Measurements from ENCODE around the gene NWD2. TPM values are rescaled to one million over a fixed set of nuclear protein-coding genes. Genes with fewer than 3 reads are reported as not detected.
"Not testable (repeated sequence)": the region's sequence is repeated elsewhere in the genome, so short reads cannot be mapped to it uniquely, and the experiment has no call there.

Gene NWD2
- total RNA-seq, 1 donor from 2014 or later = not detected

GRCh38 chr4:37388681-37389365 is 144.3 kb downstream of the NWD2 start:
- H3K4me3 Mint-ChIP-seq = no peak overlapping the region
- peaks cover 9% of the 10 kb centered on the region for H3K4me1 Mint-ChIP-seq (ENCODE audit: low read depth)
- intact Hi-C loops (cut with micrococcal nuclease) = no loop called here

GRCh38 chr4:37389366-37389765 is 144.8 kb downstream of the NWD2 start:
- H3K9me3 Mint-ChIP-seq = no peaks in the 10 kb centered on the region
- peaks cover 14% of the 10 kb centered on the region for H3K4me1 Mint-ChIP-seq (ENCODE audit: low read depth)
- DNase-seq (ENCODE audit: low spot score) = no peak
- peaks cover 2% of the 10 kb centered on the region for H3K27me3 Mint-ChIP-seq (ENCODE audit: insufficient read depth)
- intact Hi-C loops (cut with micrococcal nuclease) = no loop called here
- H3K4me3 Mint-ChIP-seq = no peak overlapping the region
- H3K36me3 Mint-ChIP-seq (ENCODE audit: low read depth) = no peaks in the 10 kb centered on the region
- no peak overlapping the region for H3K27ac Mint-ChIP-seq

More at GRCh38 chr4:37388681-37389365, 144.3 kb downstream of the NWD2 start:
- Mint-ChIP-seq H3K27me3 (ENCODE audit: insufficient read depth) (peaks cover 2% of the 10 kb centered on the region), H3K9me3 (no peaks in the 10 kb centered on the region), H3K27ac (no peak overlapping the region), H3K36me3 (ENCODE audit: low read depth) (no peaks in the 10 kb centered on the region)
- DNase-seq (ENCODE audit: low spot score) = no peak

GRCh38 chr4:37389967-37390580 is 145.5 kb downstream of the NWD2 start:
- Mint-ChIP-seq H3K4me1 (ENCODE audit: low read depth) (peaks cover 14% of the 10 kb centered on the region), H3K27ac (no peak overlapping the region), H3K9me3 (no peaks in the 10 kb centered on the region), H3K4me3 (no peak overlapping the region), H3K27me3 (ENCODE audit: insufficient read depth) (peaks cover 2% of the 10 kb centered on the region), H3K36me3 (ENCODE audit: low read depth) (no peaks in the 10 kb centered on the region)
- DNase-seq (ENCODE audit: low spot score) = no peak
- intact Hi-C loops (cut with micrococcal nuclease) = loop anchor here (1.0 to 2.0 kb wide), 3 partner anchors 975 to 1039 kb away; no protein-coding TSS in a partner anchor

- H3K4me3 Mint-ChIP-seq = no peak overlapping the region
- no peak for DNase-seq (ENCODE audit: low spot score)
- no peak overlapping the region for H3K27ac Mint-ChIP-seq
- intact Hi-C loops (cut with micrococcal nuclease) = no loop called here
- peaks cover 14% of the 10 kb centered on the region for H3K4me1 Mint-ChIP-seq (ENCODE audit: low read depth)
- no peaks in the 10 kb centered on the region for H3K9me3 Mint-ChIP-seq
- no peaks in the 10 kb centered on the region for H3K36me3 Mint-ChIP-seq (ENCODE audit: low read depth)
- H3K27me3 Mint-ChIP-seq (ENCODE audit: insufficient read depth) = peaks cover 2% of the 10 kb centered on the region
These were observed 148.1 kb downstream of the NWD2 start for GRCh38 chr4:37392521-37393255.

- intact Hi-C loops (cut with micrococcal nuclease) = no loop called here
- Mint-ChIP-seq H3K27me3 (ENCODE audit: insufficient read depth) (peaks cover 2% of the 10 kb centered on the region), H3K9me3 (no peaks in the 10 kb centered on the region), H3K4me1 (ENCODE audit: low read depth) (peaks cover 14% of the 10 kb centered on the region), H3K36me3 (ENCODE audit: low read depth) (no peaks in the 10 kb centered on the region), H3K4me3 (no peak overlapping the region), H3K27ac (no peak overlapping the region)
- no peak for DNase-seq (ENCODE audit: low spot score)
These were observed 148.8 kb downstream of the NWD2 start for GRCh38 chr4:37393321-37393720.

GRCh38 chr4:37393889-37394288 is 149.3 kb downstream of the NWD2 start:
- Mint-ChIP-seq H3K27me3 (ENCODE audit: insufficient read depth) (peaks cover under 1% of the 10 kb centered on the region), H3K36me3 (ENCODE audit: low read depth) (no peaks in the 10 kb centered on the region), H3K27ac (no peak overlapping the region), H3K4me3 (no peak overlapping the region), H3K9me3 (no peaks in the 10 kb centered on the region), H3K4me1 (ENCODE audit: low read depth) (peaks cover 14% of the 10 kb centered on the region)
- DNase-seq (ENCODE audit: low spot score) = no peak
- intact Hi-C loops (cut with micrococcal nuclease) = no loop called here

GRCh38 chr4:37397505-37397904 is 153.0 kb downstream of the NWD2 start:
- intact Hi-C loops (cut with micrococcal nuclease) = no loop called here
- no peaks in the 10 kb centered on the region for H3K36me3 Mint-ChIP-seq (ENCODE audit: low read depth)
- no peak overlapping the region for H3K27ac Mint-ChIP-seq
- DNase-seq (ENCODE audit: low spot score) = no peak
- peaks cover 26% of the 10 kb centered on the region for H3K4me1 Mint-ChIP-seq (ENCODE audit: low read depth)
- no peaks in the 10 kb centered on the region for H3K9me3 Mint-ChIP-seq
- peaks cover 2% of the 10 kb centered on the region for H3K27me3 Mint-ChIP-seq (ENCODE audit: insufficient read depth)
- H3K4me3 Mint-ChIP-seq = no peak overlapping the region

- no peak overlapping the region for H3K4me3 Mint-ChIP-seq
- peaks cover 12% of the 10 kb centered on the region for H3K4me1 Mint-ChIP-seq (ENCODE audit: low read depth)
- intact Hi-C loops (cut with micrococcal nuclease) = no loop called here
These were observed 155.8 kb downstream of the NWD2 start for GRCh38 chr4:37400241-37400881.

GRCh38 chr4:37407938-37408826 is 163.6 kb downstream of the NWD2 start:
- DNase-seq (ENCODE audit: low spot score); H3K27me3 Mint-ChIP-seq (ENCODE audit: insufficient read depth); H3K27ac Mint-ChIP-seq; H3K36me3 Mint-ChIP-seq (ENCODE audit: low read depth); intact Hi-C loops (cut with micrococcal nuclease); H3K9me3 Mint-ChIP-seq; H3K4me3 Mint-ChIP-seq; H3K4me1 Mint-ChIP-seq (ENCODE audit: low read depth): not testable (repeated sequence)

More at GRCh38 chr4:37400241-37400881, 155.8 kb downstream of the NWD2 start:
- DNase-seq (ENCODE audit: low spot score) = no peak
- no peaks in the 10 kb centered on the region for H3K9me3 Mint-ChIP-seq
- H3K27ac Mint-ChIP-seq = peak overlapping the region; percentile 15
- no peaks in the 10 kb centered on the region for H3K36me3 Mint-ChIP-seq (ENCODE audit: low read depth)
- peaks cover 5% of the 10 kb centered on the region for H3K27me3 Mint-ChIP-seq (ENCODE audit: insufficient read depth)

GRCh38 chr4:37413612-37414011 is 169.1 kb downstream of the NWD2 start:
- DNase-seq (ENCODE audit: low spot score); H3K4me3 Mint-ChIP-seq; H3K36me3 Mint-ChIP-seq (ENCODE audit: low read depth); H3K27me3 Mint-ChIP-seq (ENCODE audit: insufficient read depth); H3K4me1 Mint-ChIP-seq (ENCODE audit: low read depth); H3K9me3 Mint-ChIP-seq; intact Hi-C loops (cut with micrococcal nuclease): not testable (repeated sequence)
- peak overlapping the region; percentile 46 for H3K27ac Mint-ChIP-seq

- Mint-ChIP-seq H3K4me1 (ENCODE audit: low read depth) (no peaks in the 10 kb centered on the region), H3K4me3 (no peak overlapping the region), H3K9me3 (no peaks in the 10 kb centered on the region), H3K27me3 (ENCODE audit: insufficient read depth) (peaks cover 2% of the 10 kb centered on the region), H3K27ac (no peak overlapping the region), H3K36me3 (ENCODE audit: low read depth) (no peaks in the 10 kb centered on the region)
- no peak for DNase-seq (ENCODE audit: low spot score)
- intact Hi-C loops (cut with micrococcal nuclease) = no loop called here
These were observed 171.4 kb downstream of the NWD2 start for GRCh38 chr4:37415845-37416369.

GRCh38 chr4:37421614-37422013 is 177.1 kb downstream of the NWD2 start:
- Mint-ChIP-seq H3K4me3 (no peak overlapping the region), H3K36me3 (ENCODE audit: low read depth) (no peaks in the 10 kb centered on the region), H3K4me1 (ENCODE audit: low read depth) (no peaks in the 10 kb centered on the region), H3K9me3 (no peaks in the 10 kb centered on the region), H3K27ac (no peak overlapping the region), H3K27me3 (ENCODE audit: insufficient read depth) (peaks cover 3% of the 10 kb centered on the region)
- intact Hi-C loops (cut with micrococcal nuclease) = no loop called here
- no peak for DNase-seq (ENCODE audit: low spot score)

All from activated T-helper 1 cell treated with anti-CD3 and anti-CD28 coated beads, Interleukin-12 subunit alpha, Interleukin-12 subunit beta, Interleukin-2, Interleukin-4 antibody, amounts not matched to agents 30 ng/mL and 10 ng/mL and 1 ng/mL, durations not matched to agents 14 hours and 24 hours and 36 hours (primary cell).